Esophagus squamous epithelium (tissue), 4 donors: Measurements from ENCODE around the gene LRRC49.

Experiments used
- POLR2A ChIP-seq, 4 donors: fragments of 450-650 bp; IDR thresholded peaks; one replicate each; pipeline ENCODE4 v1.6.1; 2017; ENCODE audit warnings: antibody characterized with exemption in 4 of 4, mild to moderate bottlenecking in 4 of 4, moderate library complexity in 3 of 4
- TF ChIP-seq, protein P1 (sequence below), 6 experiments: fragments of 450-650 bp in 4 of 6; fragments of 200-600 bp in 2 of 6; sonication (generic) in 2 of 6; IDR thresholded peaks; one replicate each; pipeline ENCODE4 v1.5.1; 2016 to 2019; ENCODE audit warnings: antibody characterized with exemption in 6 of 6, mild to moderate bottlenecking in 4 of 6, moderate library complexity in 4 of 6

DNA sequence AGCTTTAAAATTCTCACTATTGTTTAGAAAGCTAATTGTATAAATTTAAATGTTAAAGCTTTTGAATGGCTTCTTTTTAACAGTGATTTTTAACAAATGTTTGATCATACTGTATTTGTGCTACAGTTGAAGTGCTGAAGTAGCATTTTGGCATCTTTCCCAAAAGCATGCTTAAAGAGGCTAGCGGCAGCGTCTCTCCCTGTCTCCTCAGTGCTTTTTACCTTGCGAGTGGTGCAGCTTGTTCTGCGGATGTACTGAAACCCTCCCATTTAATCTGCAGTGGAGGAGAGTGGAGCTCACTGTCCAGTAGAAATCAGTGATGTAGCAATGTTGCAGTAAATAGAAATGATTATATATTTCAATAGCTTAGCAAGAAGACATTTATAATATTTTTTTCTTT is 43.7 kb downstream of the LRRC49 start:
- TF ChIP-seq POLR2A (IDR thresholded peaks at IDR 0.05): no peak
- TF ChIP-seq, protein P1, sequence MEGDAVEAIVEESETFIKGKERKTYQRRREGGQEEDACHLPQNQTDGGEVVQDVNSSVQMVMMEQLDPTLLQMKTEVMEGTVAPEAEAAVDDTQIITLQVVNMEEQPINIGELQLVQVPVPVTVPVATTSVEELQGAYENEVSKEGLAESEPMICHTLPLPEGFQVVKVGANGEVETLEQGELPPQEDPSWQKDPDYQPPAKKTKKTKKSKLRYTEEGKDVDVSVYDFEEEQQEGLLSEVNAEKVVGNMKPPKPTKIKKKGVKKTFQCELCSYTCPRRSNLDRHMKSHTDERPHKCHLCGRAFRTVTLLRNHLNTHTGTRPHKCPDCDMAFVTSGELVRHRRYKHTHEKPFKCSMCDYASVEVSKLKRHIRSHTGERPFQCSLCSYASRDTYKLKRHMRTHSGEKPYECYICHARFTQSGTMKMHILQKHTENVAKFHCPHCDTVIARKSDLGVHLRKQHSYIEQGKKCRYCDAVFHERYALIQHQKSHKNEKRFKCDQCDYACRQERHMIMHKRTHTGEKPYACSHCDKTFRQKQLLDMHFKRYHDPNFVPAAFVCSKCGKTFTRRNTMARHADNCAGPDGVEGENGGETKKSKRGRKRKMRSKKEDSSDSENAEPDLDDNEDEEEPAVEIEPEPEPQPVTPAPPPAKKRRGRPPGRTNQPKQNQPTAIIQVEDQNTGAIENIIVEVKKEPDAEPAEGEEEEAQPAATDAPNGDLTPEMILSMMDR (IDR thresholded peaks at IDR 0.05): no peak
